Stomach (tissue), 9 donors: ENCODE measurements around the gene LY6G5B. TPM values are rescaled to one million over a fixed set of nuclear protein-coding genes. Genes with fewer than 3 reads are reported as not detected.

Experiments
- DNase-seq, 2 donors: peaks; one replicate each; pipeline versions ENCODE4 v3.0.0 to v3.0.0-alpha.2; 2013 to 2019
- H3K27ac ChIP-seq, 5 donors: fragments of 200-600 bp in 4 of 5; sonication (generic) in 4 of 5; one replicate each; pipeline ENCODE4 v1.5.1; 2013 to 2019; ENCODE audit warnings: mild to moderate bottlenecking in 1 of 5, moderate library complexity in 1 of 5
- H3K27me3 ChIP-seq, 3 donors: fragments of 200-600 bp; sonication (generic); one replicate each; pipeline ENCODE4 v1.5.1; 2017 to 2019; ENCODE audit warnings: mixed run types in 1 of 3
- H3K36me3 ChIP-seq, 4 donors: fragments of 200-600 bp; sonication (generic); 1 replicate in 3 of 4; 2 replicates in 1 of 4; pipeline ENCODE4 v1.5.1; 2016 to 2019
- H3K4me1 ChIP-seq, 4 donors: fragments of 200-600 bp; sonication (generic); one replicate each; pipeline ENCODE4 v1.5.1; 2016 to 2019
- H3K4me3 ChIP-seq, 4 donors: fragments of 200-600 bp; sonication (generic) in 3 of 4; one replicate each; pipeline ENCODE4 v1.5.1; 2016 to 2019; ENCODE audit warnings: mild to moderate bottlenecking in 1 of 4
- H3K9me3 ChIP-seq, 4 donors: fragments of 200-600 bp; sonication (generic); one replicate each; pipeline ENCODE4 v1.5.1; 2016 to 2019
- EP300 ChIP-seq: sonication (generic); formaldehyde crosslinking; IDR thresholded peaks from one replicate; pipeline ENCODE4 v1.6.1; 2017; ENCODE audit warnings: antibody characterized with exemption
- POLR2A ChIP-seq, 4 donors: fragments of 450-650 bp; IDR thresholded peaks; one replicate each; pipeline ENCODE4 v1.6.1; 2016; ENCODE audit warnings: antibody characterized with exemption in 4 of 4, control low read depth in 2 of 4, mild to moderate bottlenecking in 1 of 4, moderate library complexity in 1 of 4
- POLR2AphosphoS5 ChIP-seq, 3 donors: sonication (generic); formaldehyde crosslinking; IDR thresholded peaks; one replicate each; pipeline ENCODE4 v1.6.1; 2016; ENCODE audit warnings: antibody characterized with exemption in 3 of 3
- WGBS, 5 donors: extraction: QIAGEN DNeasy Blood & Tissue Kit in 3 of 5; methylation state at CpG; one replicate each; pipeline versions ENCODE4 v1.1.5 to v1.1.7; 2013 to 2018; 5-methylcytosine and 5-hydroxymethylcytosine counted together
- intact Hi-C: fragments of 100-400 bp; cut with DNase I; formaldehyde crosslinking; loops from one replicate; pipeline ENCODE4 v1.15.1; 2023; ENCODE audit warnings: low total_unique reads
- polyA plus RNA-seq, 3 donors: library from polyadenylated mRNA; stranded (reverse); fragments of 200-250 nt; gene quantifications; one replicate each; pipeline ENCODE4 v1.2.3, GENCODE V29; 2013
- total RNA-seq, 5 donors: library from RNA; depleted of rRNA; stranded (reverse); fragments of >200 nt; gene quantifications; one replicate each; pipeline versions ENCODE4 v1.1.0 to v1.2.3, GENCODE V29; 2014 to 2016
- TF ChIP-seq, protein P1 (sequence below), 7 experiments: fragments of 450-650 bp in 4 of 7; fragments of 200-600 bp in 3 of 7; sonication (generic) in 3 of 7; IDR thresholded peaks; one replicate each; pipeline ENCODE4 v1.5.1; 2016 to 2019; ENCODE audit warnings: antibody characterized with exemption in 7 of 7, control low read depth in 2 of 7, mild to moderate bottlenecking in 1 of 7
- donor health status: healthy with polysubstance abuse.
- donor health status: Bipolar disorder and iron deficiency.
- donor health status: healthy.

Gene LY6G5B
- total and polyA plus RNA-seq, 8 donors, result 0.44 to 17.1 (median 4.7) TPM; not detected in 1

- Histone ChIP-seq H3K36me3 (peaks cover 73 to 98% (median 97%) of the 10 kb centered on the region in 4 donors), H3K27me3 (no peaks in the 10 kb centered on the region), H3K4me1 (peaks cover 4 to 20% (median 12%) of the 10 kb centered on the region in 4 donors), H3K9me3 (no peaks in the 10 kb centered on the region), H3K27ac (peak overlapping the region in 4 of 5 donors; percentile 14 to 72 (median 27)), H3K4me3 (no peak overlapping the region)
- 74 to 81% (median 77%) methylated on average over 10 to 11 of the region's 11 CpGs for WGBS, 5 donors
- intact Hi-C loops, result loop anchor here (10.0 kb wide), 1 partner anchor 75 kb away; the partner anchor contains the start of gene SAPCD1
- no peak for DNase-seq
- TF ChIP-seq, protein P1, sequence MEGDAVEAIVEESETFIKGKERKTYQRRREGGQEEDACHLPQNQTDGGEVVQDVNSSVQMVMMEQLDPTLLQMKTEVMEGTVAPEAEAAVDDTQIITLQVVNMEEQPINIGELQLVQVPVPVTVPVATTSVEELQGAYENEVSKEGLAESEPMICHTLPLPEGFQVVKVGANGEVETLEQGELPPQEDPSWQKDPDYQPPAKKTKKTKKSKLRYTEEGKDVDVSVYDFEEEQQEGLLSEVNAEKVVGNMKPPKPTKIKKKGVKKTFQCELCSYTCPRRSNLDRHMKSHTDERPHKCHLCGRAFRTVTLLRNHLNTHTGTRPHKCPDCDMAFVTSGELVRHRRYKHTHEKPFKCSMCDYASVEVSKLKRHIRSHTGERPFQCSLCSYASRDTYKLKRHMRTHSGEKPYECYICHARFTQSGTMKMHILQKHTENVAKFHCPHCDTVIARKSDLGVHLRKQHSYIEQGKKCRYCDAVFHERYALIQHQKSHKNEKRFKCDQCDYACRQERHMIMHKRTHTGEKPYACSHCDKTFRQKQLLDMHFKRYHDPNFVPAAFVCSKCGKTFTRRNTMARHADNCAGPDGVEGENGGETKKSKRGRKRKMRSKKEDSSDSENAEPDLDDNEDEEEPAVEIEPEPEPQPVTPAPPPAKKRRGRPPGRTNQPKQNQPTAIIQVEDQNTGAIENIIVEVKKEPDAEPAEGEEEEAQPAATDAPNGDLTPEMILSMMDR (IDR thresholded peaks at IDR 0.05), result no peak
- no peak for TF ChIP-seq POLR2AphosphoS5 (IDR thresholded peaks at IDR 0.05)
- no peak for TF ChIP-seq EP300
- TF ChIP-seq POLR2A (IDR thresholded peaks at IDR 0.05), result no peak
Observed at GRCh38 chr6:31689249-31690110, 19.7 kb downstream of the LY6G5B start.

GRCh38 chr6:31690231-31691077 lies 20.7 kb downstream of the LY6G5B start:
- Histone ChIP-seq H3K4me1 (peaks cover 4 to 20% (median 12%) of the 10 kb centered on the region in 4 donors), H3K9me3 (no peaks in the 10 kb centered on the region), H3K27ac (peak overlapping the region; percentile 3 to 72 (median 26)), H3K36me3 (peaks cover 81 to 100% (median 100%) of the 10 kb centered on the region in 4 donors), H3K27me3 (no peaks in the 10 kb centered on the region), H3K4me3 (no peak overlapping the region)
- no peak for TF ChIP-seq EP300
- peak in 1 of 3 donors; percentile 8 for TF ChIP-seq POLR2AphosphoS5 (IDR thresholded peaks at IDR 0.05)
- 33 to 54% (median 39%) methylated on average over 10 of the region's 10 CpGs for WGBS, 5 donors
- DNase-seq, result peak; percentile 37 to 76
- intact Hi-C loops, result no loop called here

DNA sequence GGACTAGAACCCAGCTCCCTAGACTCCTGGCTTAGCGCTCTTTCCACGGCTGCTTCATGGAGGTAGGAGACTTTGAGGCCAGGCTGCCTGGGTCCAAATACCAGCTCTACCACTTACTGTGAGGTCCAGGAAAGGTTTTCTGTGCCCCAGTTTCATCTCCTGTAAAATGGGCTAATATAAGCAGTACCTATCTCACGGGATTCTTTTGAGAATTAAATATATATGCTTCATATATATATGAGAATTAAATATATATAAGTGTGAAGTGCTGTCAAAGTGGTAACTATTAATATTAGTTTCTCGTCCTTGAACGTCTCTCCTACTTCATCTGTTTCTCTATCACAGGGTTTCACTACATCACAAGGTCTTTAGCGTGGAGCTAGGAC lies 21.3 kb downstream of the LY6G5B start:
- TF ChIP-seq, protein P1 (IDR thresholded peaks at IDR 0.05), result no peak
- no peak for TF ChIP-seq EP300
- H3K9me3 ChIP-seq, result no peaks in the 10 kb centered on the region
- H3K27me3 ChIP-seq, result no peaks in the 10 kb centered on the region
- 83 to 89% (median 87%) methylated on average over 6 of the region's 6 CpGs for WGBS, 5 donors
- DNase-seq, result no peak
- H3K27ac ChIP-seq, result peak overlapping the region in 4 of 5 donors; percentile 25 to 72 (median 27)
- intact Hi-C loops, result no loop called here
- no peak overlapping the region for H3K4me3 ChIP-seq
- peaks cover 4 to 20% (median 12%) of the 10 kb centered on the region in 4 donors for H3K4me1 ChIP-seq
- peaks cover 86 to 100% (median 100%) of the 10 kb centered on the region in 4 donors for H3K36me3 ChIP-seq

DNA sequence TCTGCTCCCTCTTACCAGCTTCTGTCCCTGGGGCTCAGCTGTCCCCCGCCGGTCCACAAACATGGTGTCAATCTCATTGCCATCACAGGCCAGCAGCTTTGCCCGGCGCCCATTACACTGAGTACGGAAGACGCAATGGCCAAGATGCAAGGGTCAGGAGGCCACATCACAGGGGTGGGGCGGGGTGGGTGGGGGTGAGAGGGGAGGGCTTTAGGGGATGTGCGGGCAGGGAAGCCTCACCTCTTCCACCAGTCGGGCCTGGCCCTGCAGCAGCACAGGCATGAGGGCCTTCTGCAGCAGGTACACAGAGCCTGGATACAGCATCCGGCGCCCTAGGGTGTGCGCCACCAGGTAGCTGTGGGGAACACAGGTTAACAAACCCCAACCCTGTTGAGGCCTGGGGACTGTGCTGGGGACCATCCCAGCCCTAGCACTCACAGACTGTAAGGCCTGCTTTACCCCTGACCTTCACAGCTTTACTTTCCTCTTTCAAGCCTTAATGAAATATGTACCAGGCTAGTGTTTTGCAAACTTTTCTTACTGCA lies 21.9 kb downstream of the LY6G5B start:
- H3K36me3 ChIP-seq, result peaks cover 87 to 100% (median 100%) of the 10 kb centered on the region in 4 donors
- H3K4me1 ChIP-seq, result peaks cover 4 to 20% (median 12%) of the 10 kb centered on the region in 4 donors
- no peak overlapping the region for H3K4me3 ChIP-seq
- WGBS, 5 donors, result 91 to 95% (median 93%) methylated on average over 6 to 12 of the region's 12 CpGs
- no peak for DNase-seq
- no peaks in the 10 kb centered on the region for H3K9me3 ChIP-seq
- no peak overlapping the region for H3K27ac ChIP-seq
- no peaks in the 10 kb centered on the region for H3K27me3 ChIP-seq
- intact Hi-C loops, result no loop called here
- TF ChIP-seq, protein P1 (IDR thresholded peaks at IDR 0.05), result no peak
- TF ChIP-seq POLR2A (IDR thresholded peaks at IDR 0.05) (no peak), POLR2AphosphoS5 (IDR thresholded peaks at IDR 0.05) (no peak), EP300 (no peak)
